HepG2 (cell line): ENCODE data around the gene PPBP. TPM values are rescaled to one million over a fixed set of nuclear protein-coding genes. Genes with fewer than 3 reads are reported as not detected.

ENCODE experiments used
- ATAC-seq: fragments of 200-7000 bp; cut with Tn5 transposase; 3 replicates; pipeline ENCODE4 v1.9.1; 2020; ENCODE audit warnings: mild to moderate bottlenecking, moderate library complexity
- BruUV-seq: library from RNA; stranded (reverse); fragments of 400-500 nt; replicated peaks from 2 replicates; lab custom pipeline; 2021; lab: Mats Ljungman, UMichigan
- CTCF ChIA-PET: fragments of 300-600 bp; formaldehyde crosslinking; extraction: SDS; loops from one replicate; lab custom pipeline; 2021; ENCODE audit warnings: low total read pairs, inconsistent platforms, low intra/inter-chr PET ratio; lab: Yijun Ruan, JAX
- POLR2A ChIA-PET: fragments of 350-600 bp; sonication (Branson Sonifier 250); formaldehyde crosslinking; loops from one replicate; lab custom pipeline; 2020; ENCODE audit warnings: antibody characterized with exemption, inconsistent platforms; lab: Yijun Ruan, JAX
- DNase-seq: peaks from one replicate; pipeline ENCODE4 v3.0.0-alpha.2; 2015; ENCODE audit warnings: low spot score
- FAIRE-seq: peaks from 3 replicates; lab custom pipeline; 2011; peaks lifted over from hg19 to GRCh38; lab: Jason Lieb, UNC
- H2AFZ ChIP-seq: one replicate; pipeline ENCODE4 v1.6.1; 2011; ENCODE audit warnings: low read length, inconsistent platforms
- H3K27ac ChIP-seq: fragments of 300-600 bp; 3 replicates; pipeline ENCODE4 v1.8.0; 2011; ENCODE audit warnings: mixed run types, mild to moderate bottlenecking, mixed read lengths, low read length, inconsistent platforms; ENCODE audit not compliant: insufficient read depth; ENCODE audit errors: extremely low read length
- H3K27me3 ChIP-seq, 2 experiments: fragments of 200-600 bp in 1 of 2; 2 replicates in 1 of 2; 3 replicates in 1 of 2; pipeline versions ENCODE4 v1.6.0 to v1.8.0; 2011; ENCODE audit warnings: low read length in 2 of 2, mild to moderate bottlenecking in 2 of 2, moderate library complexity in 2 of 2, inconsistent platforms in 1 of 2; ENCODE audit not compliant: insufficient read depth in 2 of 2, control insufficient read depth in 1 of 2
- H3K36me3 ChIP-seq, 2 experiments: fragments of 200-600 bp in 1 of 2; replicated peaks in 1 of 2; 2 replicates in 1 of 2; 3 replicates in 1 of 2; pipeline versions ENCODE4 v1.5.1 to v1.8.0; 2011; ENCODE audit warnings: low read length in 2 of 2, inconsistent platforms in 1 of 2; ENCODE audit not compliant: insufficient read depth in 2 of 2, control insufficient read depth in 1 of 2
- H3K4me1 ChIP-seq: 2 replicates; pipeline ENCODE4 v1.5.1; 2012; ENCODE audit warnings: low read length, inconsistent platforms; ENCODE audit not compliant: insufficient read depth
- H3K4me2 ChIP-seq: 2 replicates; pipeline ENCODE4 v1.6.0; 2011; ENCODE audit warnings: low read depth, low read length, inconsistent platforms
- H3K4me3 ChIP-seq, 3 experiments: fragments of 200-600 bp in 1 of 3; sonication (generic), shearing (Covaris generic) in 1 of 3; replicated peaks in 1 of 3; 2 replicates each; pipeline ENCODE4 v1.5.1; 2011 to 2016; ENCODE audit warnings: low read length in 3 of 3, inconsistent platforms in 2 of 3, low read depth in 2 of 3, mild to moderate bottlenecking in 2 of 3, control low read depth in 1 of 3, mixed read lengths in 1 of 3; ENCODE audit not compliant: insufficient read depth in 1 of 3
- H3K79me2 ChIP-seq: one replicate; pipeline ENCODE4 v1.6.1; 2011; ENCODE audit warnings: low read length, inconsistent platforms; ENCODE audit not compliant: insufficient read depth
- H3K9ac ChIP-seq: 2 replicates; pipeline ENCODE4 v1.6.0; 2011; ENCODE audit warnings: mild to moderate bottlenecking, low read depth, low read length, inconsistent platforms; ENCODE audit not compliant: insufficient read depth
- H3K9me3 ChIP-seq: 2 replicates; pipeline ENCODE4 v1.5.1; 2012; ENCODE audit warnings: mild to moderate bottlenecking, low read length
- H4K20me1 ChIP-seq: 2 replicates; pipeline ENCODE4 v1.6.0; 2011; ENCODE audit warnings: inconsistent platforms, mild to moderate bottlenecking, low read length, moderate library complexity; ENCODE audit not compliant: insufficient read depth
- ATF6 ChIP-seq: sonication (generic); formaldehyde crosslinking; conservative IDR thresholded peaks from 2 replicates; pipeline ENCODE4 v1.4.0; 2020; ENCODE audit warnings: missing genetic modification reagents
- BCL3 ChIP-seq: sonication (generic); formaldehyde crosslinking; IDR thresholded peaks from 2 replicates; pipeline ENCODE4 v1.5.1; 2020; ENCODE audit warnings: mild to moderate bottlenecking, missing genetic modification reagents, moderate library complexity
- HMG20A ChIP-seq: IDR thresholded peaks from 2 replicates; pipeline ENCODE4 v1.6.1; 2016; ENCODE audit warnings: borderline replicate concordance
- HMG20B ChIP-seq: conservative IDR thresholded peaks from 2 replicates; pipeline ENCODE4 v1.6.1; 2016; ENCODE audit warnings: missing genetic modification reagents, missing compliant biosample characterization
- KLF15 ChIP-seq: sonication (generic); formaldehyde crosslinking; IDR thresholded peaks from 2 replicates; pipeline ENCODE4 v1.8.1; 2023; ENCODE audit warnings: borderline replicate concordance, mild to moderate bottlenecking, inconsistent platforms, missing genetic modification reagents, mixed read lengths
- SNAPC4 ChIP-seq: sonication (generic); formaldehyde crosslinking; IDR thresholded peaks from 2 replicates; pipeline ENCODE4 v1.4.0; 2020; ENCODE audit warnings: mild to moderate bottlenecking, missing genetic modification reagents
- SP2 ChIP-seq: sonication (generic); formaldehyde crosslinking; IDR thresholded peaks from 2 replicates; pipeline ENCODE4 v1.5.1; 2020; ENCODE audit warnings: mild to moderate bottlenecking, missing genetic modification reagents
- ZNF430 ChIP-seq: sonication (generic); formaldehyde crosslinking; IDR thresholded peaks from 2 replicates; pipeline ENCODE4 v1.9.0; 2021; ENCODE audit warnings: mild to moderate bottlenecking, missing genetic modification reagents
- ZNF543 ChIP-seq: sonication (generic); formaldehyde crosslinking; IDR thresholded peaks from 2 replicates; pipeline ENCODE4 v1.4.0; 2020; ENCODE audit warnings: mild to moderate bottlenecking, missing genetic modification reagents
- WGBS: methylation state at CpG from one replicate; pipeline ENCODE4 v1.1.6; 2017; ENCODE audit warnings: low lambda C conversion rate; 5-methylcytosine and 5-hydroxymethylcytosine counted together
- in situ Hi-C: cut with HindIII; loops from 2 replicates; pipeline ENCODE4 v1.10.0; 2017; ENCODE audit warnings: low pct_unique_long_range_greater_than_20kb; ENCODE audit not compliant: extremely low pct_ligation_motif_present
- intact Hi-C: fragments of 100-400 bp; cut with micrococcal nuclease; formaldehyde crosslinking; loops from one replicate; pipeline ENCODE4 v1.10.0; 2022; ENCODE audit not compliant: unreplicated experiment
- polyA plus RNA-seq, 8 experiments: library from polyadenylated mRNA; depleted of rRNA in 3 of 8; stranded (reverse) in 7 of 8; unstranded in 1 of 8; fragments of >200 nt; fragmentation: Illumina TruSeq in 4 of 8; extraction: Trizol in 4 of 8; gene quantifications; 2 replicates each; pipeline versions ENCODE4 v1.2.1 to v1.2.3, GENCODE V29; 2011 to 2016; ENCODE audit warnings: low read depth in 4 of 8, missing spikeins in 1 of 8, mixed read lengths in 1 of 8; ENCODE audit not compliant: insufficient read depth in 1 of 8
- total RNA-seq, 5 experiments: library from RNA; depleted of rRNA; stranded (reverse); fragments of >200 nt; fragmentation: Illumina TruSeq; extraction: Trizol; gene quantifications; 2 replicates each; pipeline ENCODE4 v1.2.3, GENCODE V29; 2016; ENCODE audit warnings: low read depth in 1 of 5

Gene PPBP
- total and polyA plus RNA-seq, 2 of the 13 experiments (the other 11 are each of a cell fraction or from before 2014, with no cell fraction given): not detected

DNA sequence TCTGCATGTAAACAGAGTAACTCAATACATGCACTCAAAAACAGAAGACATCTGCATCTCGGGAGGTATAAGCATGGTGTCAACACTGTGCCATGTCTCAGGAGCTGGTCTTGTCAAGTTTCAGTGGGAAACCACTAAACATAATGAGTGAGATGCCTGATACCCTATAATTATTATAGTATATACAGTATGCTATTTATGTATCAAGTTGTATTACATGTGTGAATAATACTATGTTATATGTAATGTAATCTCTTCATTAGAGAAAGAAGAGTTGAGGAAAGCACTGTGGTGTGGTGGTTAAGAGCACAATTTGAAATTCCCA lies 2.5 kb downstream of the PPBP start:
- WGBS: 0% methylated on average over 1 of the region's 1 CpG
- Histone ChIP-seq H3K79me2 (no peaks in the 10 kb centered on the region), H3K9me3 (no peaks in the 10 kb centered on the region), H3K4me2 (no peak overlapping the region), H3K27me3 (peaks cover 3 to 8% of the 10 kb centered on the region in 2 experiments; a peak in 3 of 5 replicates), H3K27ac (no peak overlapping the region), H3K9ac (no peak overlapping the region), H4K20me1 (no peaks in the 10 kb centered on the region), H3K4me1 (no peaks in the 10 kb centered on the region), H3K36me3 (no peaks in the 10 kb centered on the region), H2AFZ (no peak overlapping the region), H3K4me3 (no peak overlapping the region)
- no peak for FAIRE-seq
- BruUV-seq: no TSS peak
- ChIA-PET POLR2A (no interaction called here), CTCF (no interaction called here)
- no peak for TF ChIP-seq SNAPC4 (CRISPR knock-in tag)
- intact Hi-C loops: no loop called here
- DNase-seq: no peak
- ATAC-seq: no peak
- in situ Hi-C loops: no loop called here

- H3K27me3 ChIP-seq: peaks cover 3 to 8% of the 10 kb centered on the region in 2 experiments; a peak in 3 of 5 replicates
- no TSS peak for BruUV-seq
- H3K9me3 ChIP-seq: no peaks in the 10 kb centered on the region
- no peak overlapping the region for H3K4me2 ChIP-seq
- CTCF ChIA-PET: no interaction called here
- H2AFZ ChIP-seq: no peak overlapping the region
- no peaks in the 10 kb centered on the region for H3K4me1 ChIP-seq
- ATAC-seq: no peak
- FAIRE-seq: no peak
- H3K4me3 ChIP-seq: no peak overlapping the region
- H3K27ac ChIP-seq: no peak overlapping the region
- 4% methylated on average over 4 of the region's 4 CpGs for WGBS
- no peaks in the 10 kb centered on the region for H3K36me3 ChIP-seq
- no peak for DNase-seq
- intact Hi-C loops (no loop called here), in situ Hi-C loops (no loop called here)
- no peaks in the 10 kb centered on the region for H4K20me1 ChIP-seq
- H3K9ac ChIP-seq: no peak overlapping the region
- POLR2A ChIA-PET: no interaction called here
- H3K79me2 ChIP-seq: no peaks in the 10 kb centered on the region
- no peak for TF ChIP-seq ATF6
- TF ChIP-seq BCL3 (CRISPR knock-in tag): no peak
- TF ChIP-seq HMG20A: no peak
- no peak for TF ChIP-seq ZNF543 (CRISPR knock-in tag)
- no peak for TF ChIP-seq HMG20B (CRISPR knock-in tag)
- TF ChIP-seq SP2 (CRISPR knock-in tag): no peak
- TF ChIP-seq KLF15 (CRISPR knock-in tag): no peak
- TF ChIP-seq ZNF430 (CRISPR knock-in tag): no peak
Measured at GRCh38 chr4:73984736-73985527, 3.1 kb downstream of the PPBP start.
